Effector CD8-positive, alpha-beta T cell (primary cell): ENCODE results near the gene KLK1.
A peak's percentile ranks its signal among the peaks of the same experiment; 100 is the strongest.

Experiments used
- DNase-seq: peaks from one replicate; lab custom pipeline; 2025; lab: John Stamatoyannopoulos, UW

The KLK1 gene

GRCh38 chr19:50836543-50837195 is 13.1 kb upstream of the KLK1 start:
- DNase-seq = no peak

GRCh38 chr19:50835785-50836542 is 12.4 kb upstream of the KLK1 start:
- peak; percentile 12 for DNase-seq

- DNase-seq = no peak
Observed at GRCh38 chr19:50835103-50835784, 11.7 kb upstream of the KLK1 start.

- DNase-seq = no peak
Observed at GRCh38 chr19:50833802-50834167, 10.2 kb upstream of the KLK1 start.

- no peak for DNase-seq
Observed at GRCh38 chr19:50833117-50833801, 9.7 kb upstream of the KLK1 start, which contains the start of gene KLK15. Gene KLK15, minus strand, starts transcription at chr19:50833574. Its CDS starts 2,082 bp downstream, at chr19:50831492.

GRCh38 chr19:50832666-50833065 is 9.1 kb upstream of the KLK1 start:
- DNase-seq = no peak

GRCh38 chr19:50831026-50831396 is 7.4 kb upstream of the KLK1 start:
- DNase-seq = no peak

- no peak for DNase-seq
Observed at GRCh38 chr19:50830266-50831025, 6.9 kb upstream of the KLK1 start.

GRCh38 chr19:50829801-50830200 is 6.2 kb upstream of the KLK1 start:
- no peak for DNase-seq

GRCh38 chr19:50827476-50827875 is 3.9 kb upstream of the KLK1 start:
- DNase-seq = no peak

GRCh38 chr19:50826492-50827240 is 3.1 kb upstream of the KLK1 start:
- no peak for DNase-seq

- DNase-seq = no peak
Observed at GRCh38 chr19:50822661-50823208, 852 bp downstream of the KLK1 start.

- no peak for DNase-seq
Observed at GRCh38 chr19:50821622-50822021, 2.0 kb downstream of the KLK1 start.

GRCh38 chr19:50821248-50821612 is 2.4 kb downstream of the KLK1 start:
- DNase-seq = no peak

GRCh38 chr19:50820549-50821247 is 2.9 kb downstream of the KLK1 start:
- DNase-seq = no peak

- no peak for DNase-seq
Observed at GRCh38 chr19:50820086-50820485, 3.5 kb downstream of the KLK1 start.

GRCh38 chr19:50819636-50820035 is 4.0 kb downstream of the KLK1 start:
- no peak for DNase-seq

- DNase-seq = no peak
Observed at GRCh38 chr19:50818859-50819472, 4.6 kb downstream of the KLK1 start.
